Glomerular endothelial cell (primary cell): ENCODE measurements around the gene TMEM242. TPM values are rescaled to one million over a fixed set of nuclear protein-coding genes. Genes with fewer than 3 reads are reported as not detected.
"Not testable (repeated sequence)": the region's sequence is repeated elsewhere in the genome, so short reads cannot be mapped to it uniquely, and the experiment has no call there.

ENCODE experiments used
- DNase-seq: peaks from one replicate; pipeline ENCODE4 v3.0.0-alpha.2; 2011; ENCODE audit warnings: low read depth, low spot score; ENCODE audit errors: extremely low read depth
- total RNA-seq: library from RNA; depleted of rRNA; stranded (reverse); fragments of >200 nt; gene quantifications from 2 replicates; pipeline ENCODE4 v1.2.3, GENCODE V29; 2015

Gene TMEM242
- total RNA-seq: 6.0 and 6.8 TPM in 2 replicates

DNA sequence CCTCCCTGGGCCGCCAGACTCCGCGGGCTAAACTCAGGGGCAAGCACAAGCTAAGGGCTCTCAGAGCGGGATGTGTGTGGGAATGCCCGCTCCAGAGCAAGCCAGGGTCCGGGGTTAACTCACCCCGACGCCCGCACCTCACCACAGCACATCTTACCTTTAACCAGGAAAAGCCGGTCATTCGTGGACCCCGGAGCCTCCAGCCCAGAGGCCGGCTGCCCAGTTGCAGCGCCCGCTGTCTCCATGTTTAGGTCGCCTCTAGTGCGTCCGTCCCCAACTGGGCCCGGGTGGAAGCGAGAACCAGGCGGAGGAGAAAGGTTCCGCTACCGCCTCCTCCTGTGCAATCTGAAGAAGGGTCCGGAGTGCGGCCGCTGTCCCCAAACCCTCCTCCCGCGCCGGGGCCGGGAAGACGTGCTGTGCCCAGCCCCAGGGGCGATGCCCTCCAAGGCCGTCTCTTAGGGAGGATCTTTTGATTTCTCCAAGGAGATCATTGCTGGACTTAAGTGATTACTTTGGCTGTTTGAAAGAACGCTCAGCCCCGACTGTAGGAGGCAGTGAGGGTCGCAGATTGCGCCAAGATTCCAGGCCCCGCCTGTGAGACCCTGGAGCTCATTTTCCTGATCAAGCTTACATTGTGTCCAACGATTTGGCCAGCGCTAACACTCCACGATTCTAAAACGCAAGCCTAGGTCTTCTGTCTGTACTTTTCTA is at the start of gene TMEM242:
Gene TMEM242, minus strand, starts transcription at position 265 of the 711 bp plus-strand sequence. Its CDS starts 20 bp downstream, at position 245.
- DNase-seq: peak; percentile 81

- no peak for DNase-seq
Observed at GRCh38 chr6:157372501-157373280, 49.4 kb upstream of the TMEM242 start.

DNA sequence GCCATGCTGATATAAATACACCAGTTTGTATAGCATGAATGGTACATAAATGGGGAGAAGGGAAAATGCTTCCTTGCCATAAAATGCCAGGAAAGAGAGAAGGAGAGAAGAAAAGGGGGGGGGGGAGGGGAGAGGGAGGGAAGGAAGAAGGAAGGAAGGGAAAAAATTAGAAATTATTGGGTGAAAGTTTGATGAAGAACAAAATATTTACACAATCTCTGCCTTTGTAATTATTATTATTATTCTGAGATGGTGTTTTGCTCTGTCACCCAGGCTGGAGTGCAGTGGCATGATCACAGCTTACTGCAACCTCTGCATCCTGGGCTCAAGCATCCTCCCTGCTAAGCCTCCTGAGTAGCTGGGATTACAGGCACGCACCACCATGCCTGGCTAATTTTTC is 47.4 kb upstream of the TMEM242 start:
- no peak for DNase-seq

GRCh38 chr6:157368359-157369049 is 45.2 kb upstream of the TMEM242 start:
- DNase-seq: no peak

GRCh38 chr6:157366648-157367047 is 43.3 kb upstream of the TMEM242 start:
- no peak for DNase-seq

DNA sequence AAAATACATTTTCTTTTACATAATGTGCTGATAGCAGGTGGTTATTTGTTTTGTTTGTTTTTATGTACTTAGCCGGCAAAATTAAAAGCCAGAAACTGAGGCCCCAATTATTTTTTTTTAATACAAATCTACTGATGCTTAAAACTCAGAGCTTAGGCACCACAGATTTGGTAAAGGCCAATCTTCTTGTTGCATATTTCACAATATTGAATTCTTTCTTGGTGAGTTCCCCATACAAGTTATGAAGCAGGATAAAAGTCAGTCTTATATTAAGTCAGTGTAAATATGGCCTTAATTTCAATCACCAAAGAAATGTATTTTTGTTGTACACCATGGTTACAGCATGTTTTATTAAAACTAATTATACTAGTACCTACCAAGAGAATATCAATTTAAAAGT is 41.4 kb upstream of the TMEM242 start:
- no peak for DNase-seq

DNA sequence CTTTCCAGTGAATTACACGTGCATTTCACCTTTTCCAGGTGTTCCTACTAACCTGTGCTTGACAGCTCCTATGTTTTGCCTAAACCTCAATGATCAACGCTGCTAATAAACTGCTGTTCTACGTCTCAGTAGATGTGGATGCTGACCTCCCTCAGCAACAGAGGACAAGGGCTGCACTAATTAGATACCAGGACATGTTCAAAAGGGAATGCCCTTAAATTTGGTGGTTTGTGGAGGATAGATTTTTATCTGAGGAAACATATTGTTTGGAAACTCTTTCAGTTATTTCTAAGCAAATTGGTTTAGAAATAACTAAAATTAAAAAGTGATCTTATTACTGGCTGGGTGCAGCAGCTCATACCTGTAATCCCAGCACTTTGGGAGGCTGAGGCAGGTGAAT is 38.6 kb upstream of the TMEM242 start:
- no peak for DNase-seq

DNA sequence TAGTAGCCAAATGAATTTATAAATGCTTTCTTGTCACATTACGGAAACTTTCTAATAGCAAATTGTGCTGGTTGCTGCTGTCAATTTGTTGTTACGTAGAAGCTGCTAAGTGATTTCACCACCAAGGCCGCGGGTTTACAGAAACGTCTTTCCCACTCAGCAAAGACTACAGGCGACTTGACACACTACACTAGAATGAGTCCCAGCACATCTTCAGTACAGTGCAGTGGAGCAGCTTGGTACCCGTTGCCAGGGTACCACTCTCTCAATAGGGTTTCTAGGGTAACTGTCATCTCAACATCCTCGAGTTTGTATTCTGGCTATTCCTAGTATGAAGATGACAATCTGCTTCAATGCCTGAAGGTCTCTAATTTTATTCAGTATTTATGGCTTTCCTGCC is 35.0 kb upstream of the TMEM242 start:
- DNase-seq: no peak

GRCh38 chr6:157346373-157346772 is 23.1 kb upstream of the TMEM242 start:
- no peak for DNase-seq

DNA sequence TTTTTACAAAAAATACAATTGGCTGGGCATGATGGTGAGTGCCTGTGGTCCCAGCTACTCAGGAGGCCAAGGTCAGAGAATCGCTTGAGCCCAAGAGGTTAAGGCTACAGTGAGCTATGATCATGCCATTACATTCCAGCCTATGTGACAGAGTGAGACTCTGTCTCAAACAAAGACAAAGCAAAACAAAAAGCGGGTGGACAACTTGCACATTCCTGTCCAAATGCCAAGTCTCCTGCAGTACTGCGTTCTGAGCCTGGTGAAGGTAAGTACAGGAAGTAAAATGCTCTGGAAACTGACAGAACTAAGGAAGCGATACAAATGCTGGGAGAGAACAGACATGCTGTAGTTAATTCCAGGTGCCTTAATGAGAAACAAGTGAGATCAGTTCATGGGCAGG is 20.4 kb upstream of the TMEM242 start:
- no peak for DNase-seq

GRCh38 chr6:157339432-157339831 is 16.1 kb upstream of the TMEM242 start:
- no peak for DNase-seq

- no peak for DNase-seq
Observed at GRCh38 chr6:157337751-157338150, 14.4 kb upstream of the TMEM242 start.

DNA sequence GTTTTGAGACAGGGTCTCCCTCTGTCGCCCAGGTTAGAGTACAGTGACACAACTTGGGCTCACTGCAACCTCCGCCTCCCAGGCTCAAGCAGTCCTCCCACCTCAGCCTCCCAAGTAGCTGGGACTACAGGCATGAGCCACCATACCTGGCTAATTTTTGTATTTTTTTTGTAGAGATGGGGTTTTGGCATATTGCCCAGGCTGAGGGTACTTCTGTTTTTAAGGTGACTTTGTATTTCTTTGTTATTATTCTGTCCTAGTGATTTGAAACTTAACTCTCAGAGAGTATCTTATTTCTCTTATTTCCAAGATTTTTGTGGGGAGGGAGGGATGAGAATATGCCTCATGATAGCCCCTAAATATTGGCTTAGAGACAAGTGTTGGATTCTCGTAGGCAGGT is 14.0 kb upstream of the TMEM242 start:
- not testable (repeated sequence) for DNase-seq

DNA sequence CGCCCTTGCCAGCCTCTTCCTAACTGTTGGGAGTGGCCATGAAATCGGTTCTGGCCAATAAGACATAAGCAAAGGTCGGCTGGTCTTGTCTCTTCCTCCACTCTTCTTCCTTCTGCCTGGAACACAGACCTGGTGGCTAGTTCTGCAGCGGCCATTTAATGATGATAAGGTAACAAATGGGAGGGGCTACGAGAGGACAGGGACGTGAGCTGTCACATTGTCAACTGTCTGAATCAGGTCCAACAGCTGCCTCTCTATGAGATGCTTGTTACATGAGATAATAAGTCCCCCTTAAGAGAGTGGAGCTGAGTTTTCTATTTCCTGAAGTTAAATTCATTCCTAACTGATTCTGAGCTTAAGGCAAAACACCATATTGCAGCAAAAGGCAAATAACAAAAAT is 12.5 kb upstream of the TMEM242 start:
- no peak for DNase-seq

- no peak for DNase-seq
Observed at GRCh38 chr6:157333956-157334355, 10.6 kb upstream of the TMEM242 start.

- no peak for DNase-seq
Observed at GRCh38 chr6:157333537-157333936, 10.2 kb upstream of the TMEM242 start.

GRCh38 chr6:157332813-157333212 is 9.5 kb upstream of the TMEM242 start:
- DNase-seq: no peak

GRCh38 chr6:157330831-157331230 is 7.5 kb upstream of the TMEM242 start:
- no peak for DNase-seq

DNA sequence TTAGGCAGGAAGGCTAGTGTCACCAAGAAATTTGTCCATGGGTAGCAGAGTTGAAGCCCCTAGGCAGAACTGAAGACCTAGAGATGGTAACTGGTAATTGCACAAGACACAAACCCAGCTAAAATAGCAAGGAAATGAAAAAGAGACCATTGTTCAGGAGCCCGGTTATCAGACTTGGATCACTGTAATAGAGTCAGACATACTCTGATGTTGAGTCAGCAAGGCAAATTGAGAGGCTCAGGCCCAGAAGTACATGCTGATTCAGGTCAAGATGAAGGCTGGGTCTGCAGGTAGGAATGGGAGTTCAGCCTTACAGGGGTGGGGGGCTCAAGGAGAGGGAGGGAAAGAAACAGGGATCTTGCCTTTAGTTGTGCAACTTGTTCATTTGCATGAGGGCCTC is 6.5 kb upstream of the TMEM242 start:
- no peak for DNase-seq

DNA sequence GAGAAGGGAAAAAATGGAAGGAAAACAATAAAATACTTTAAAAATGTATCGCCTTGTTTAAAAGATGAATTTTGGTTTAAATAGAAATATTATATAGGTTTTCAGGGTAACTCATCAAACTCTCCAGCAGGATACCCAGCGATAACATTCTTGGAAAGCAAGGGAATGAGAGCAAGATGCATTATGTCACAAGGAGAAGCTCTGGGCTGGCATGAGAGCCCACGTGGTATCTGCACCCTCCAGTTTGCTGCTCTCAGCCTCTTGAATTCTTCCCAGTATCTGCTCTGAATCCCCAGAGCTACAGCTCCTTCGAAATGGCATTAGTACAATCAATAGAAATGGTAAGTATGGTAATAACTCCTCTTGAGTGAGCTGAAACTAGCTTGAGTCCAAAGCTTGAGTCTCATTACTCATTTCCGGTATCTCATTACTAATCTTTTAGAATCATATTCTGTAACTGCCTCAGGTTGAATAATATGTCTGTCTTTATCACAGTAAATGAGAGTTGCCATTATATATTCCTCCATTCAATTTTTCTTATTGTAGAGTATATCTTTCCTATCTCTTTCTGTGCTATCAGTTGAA is 4.9 kb upstream of the TMEM242 start:
- DNase-seq: no peak

- no peak for DNase-seq
Observed at GRCh38 chr6:157326979-157327378, 3.7 kb upstream of the TMEM242 start.
